ENCODE measurements around the gene GFRA1. TPM values are rescaled to one million over a fixed set of nuclear protein-coding genes. Genes with fewer than 3 reads are reported as not detected.

Gene GFRA1
- total RNA-seq, 1 experiment from 2014 or later = 46.3 TPM

DNA sequence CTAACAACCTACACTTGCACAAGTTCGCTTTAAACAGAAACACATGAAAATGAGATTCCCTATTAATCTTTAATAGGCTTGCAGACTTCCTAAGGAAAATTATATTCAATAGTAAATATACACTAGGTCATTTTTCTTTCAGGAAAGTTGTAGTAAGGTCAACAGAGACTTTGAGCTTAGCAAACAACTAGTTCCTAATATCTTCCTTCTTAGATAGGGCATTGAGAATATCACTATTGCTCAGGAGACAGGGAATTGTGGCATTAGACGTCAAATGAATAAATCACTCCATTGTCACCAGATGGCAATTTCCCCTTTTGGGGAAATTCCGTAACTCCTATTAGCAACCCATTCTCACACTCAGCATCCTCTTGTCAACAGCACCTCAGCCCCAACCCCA, 164.9 kb downstream of the GFRA1 start:
- Histone ChIP-seq H3K4me1 (replicated peaks) (peaks cover 6% of the 10 kb centered on the region), H3K4me3 (no peak overlapping the region), H3K27me3 (replicated peaks) (no peaks in the 10 kb centered on the region), H3K9me3 (replicated peaks) (no peaks in the 10 kb centered on the region), H3K27ac (no peak overlapping the region), H3K36me3 (no peaks in the 10 kb centered on the region)
- DNase-seq (ENCODE audit: low read depth in 1 of 2, low spot score in 2 of 2) = no peak

DNA sequence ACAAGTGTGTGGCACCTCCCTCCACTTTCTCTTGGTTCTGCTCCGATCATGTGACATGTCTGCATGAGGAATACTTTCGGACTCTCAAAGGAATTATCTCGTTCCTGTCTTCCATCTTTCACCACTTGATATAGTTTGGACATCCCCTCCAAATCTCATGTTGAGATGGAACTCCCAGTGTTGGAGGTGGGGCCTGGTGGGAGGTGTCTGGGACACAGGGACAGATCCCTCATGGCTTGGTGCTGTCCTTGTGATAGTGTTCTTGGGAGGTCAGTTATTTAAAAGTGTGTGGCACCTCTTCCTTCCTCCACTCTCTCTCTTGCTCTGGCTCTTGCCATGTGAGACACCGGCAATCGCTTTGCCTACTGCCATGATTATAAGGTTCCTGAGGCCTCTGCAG, 166.4 kb downstream of the GFRA1 start:
- Histone ChIP-seq H3K36me3 (no peaks in the 10 kb centered on the region), H3K9me3 (replicated peaks) (no peaks in the 10 kb centered on the region), H3K27ac (no peak overlapping the region), H3K4me1 (replicated peaks) (no peaks in the 10 kb centered on the region), H3K27me3 (replicated peaks) (no peaks in the 10 kb centered on the region), H3K4me3 (no peak overlapping the region)
- no peak for DNase-seq (ENCODE audit: low read depth in 1 of 2, low spot score in 2 of 2)

GRCh38 chr10:116105264-116105663, 167.7 kb downstream of the GFRA1 start:
- no peak for DNase-seq (ENCODE audit: low read depth in 1 of 2, low spot score in 2 of 2)
- Histone ChIP-seq H3K36me3 (no peaks in the 10 kb centered on the region), H3K27ac (no peak overlapping the region), H3K27me3 (replicated peaks) (no peaks in the 10 kb centered on the region), H3K9me3 (replicated peaks) (no peaks in the 10 kb centered on the region), H3K4me3 (no peak overlapping the region), H3K4me1 (replicated peaks) (no peaks in the 10 kb centered on the region)

DNA sequence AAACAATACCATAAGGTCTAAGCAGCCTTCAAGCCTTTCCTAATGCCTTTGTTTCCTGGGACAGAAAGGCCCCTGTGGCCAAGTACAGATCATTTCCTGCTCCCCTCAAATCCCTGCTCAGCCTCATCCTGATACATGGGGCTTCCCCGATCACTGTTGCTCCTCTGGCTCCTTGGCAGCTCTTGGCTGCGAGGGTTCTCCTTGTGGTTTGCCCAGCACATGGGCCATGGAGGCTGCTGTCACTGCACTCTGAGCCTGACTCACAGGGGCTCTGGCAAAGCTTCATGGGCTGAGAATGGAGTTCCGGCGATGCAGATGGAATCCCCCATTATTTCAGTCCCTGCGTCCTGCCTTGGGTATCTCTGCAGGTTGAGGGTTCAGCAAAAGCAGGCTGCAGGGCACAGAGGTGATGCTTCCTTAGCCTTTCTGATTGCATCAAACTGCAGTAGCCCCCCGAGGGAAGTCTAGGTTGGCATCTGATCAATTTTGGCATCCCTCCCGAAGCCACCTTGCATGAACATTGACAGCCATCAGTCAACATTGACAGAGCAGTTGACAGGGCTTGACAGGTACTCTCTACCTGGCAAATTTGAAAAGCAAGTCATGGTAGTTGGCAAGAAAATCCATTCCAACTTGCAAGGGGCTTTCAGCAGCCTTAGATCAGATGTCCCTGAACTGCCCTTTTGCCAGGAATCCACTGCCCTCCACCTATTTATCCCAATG, 168.6 kb downstream of the GFRA1 start:
- DNase-seq (ENCODE audit: low read depth in 1 of 2, low spot score in 2 of 2) = no peak
- Histone ChIP-seq H3K4me1 (replicated peaks) (peaks cover 3% of the 10 kb centered on the region), H3K27ac (no peak overlapping the region), H3K27me3 (replicated peaks) (no peaks in the 10 kb centered on the region), H3K36me3 (no peaks in the 10 kb centered on the region), H3K9me3 (replicated peaks) (no peaks in the 10 kb centered on the region), H3K4me3 (no peak overlapping the region)

- H3K4me3 ChIP-seq = no peak overlapping the region
- H3K9me3 ChIP-seq (replicated peaks) = no peaks in the 10 kb centered on the region
- no peaks in the 10 kb centered on the region for H3K36me3 ChIP-seq
- H3K27ac ChIP-seq = no peak overlapping the region
- no peak for DNase-seq (ENCODE audit: low read depth in 1 of 2, low spot score in 2 of 2)
- peaks cover 10% of the 10 kb centered on the region for H3K4me1 ChIP-seq (replicated peaks)
- no peaks in the 10 kb centered on the region for H3K27me3 ChIP-seq (replicated peaks)
These were observed 169.3 kb downstream of the GFRA1 start for GRCh38 chr10:116103668-116104067.

- Histone ChIP-seq H3K27me3 (replicated peaks) (no peaks in the 10 kb centered on the region), H3K36me3 (no peaks in the 10 kb centered on the region), H3K27ac (no peak overlapping the region), H3K4me1 (replicated peaks) (peaks cover 27% of the 10 kb centered on the region), H3K9me3 (replicated peaks) (no peaks in the 10 kb centered on the region), H3K4me3 (no peak overlapping the region)
- no peak for DNase-seq (ENCODE audit: low read depth in 1 of 2, low spot score in 2 of 2)
These were observed 171.2 kb downstream of the GFRA1 start for GRCh38 chr10:116101616-116102315.

DNA sequence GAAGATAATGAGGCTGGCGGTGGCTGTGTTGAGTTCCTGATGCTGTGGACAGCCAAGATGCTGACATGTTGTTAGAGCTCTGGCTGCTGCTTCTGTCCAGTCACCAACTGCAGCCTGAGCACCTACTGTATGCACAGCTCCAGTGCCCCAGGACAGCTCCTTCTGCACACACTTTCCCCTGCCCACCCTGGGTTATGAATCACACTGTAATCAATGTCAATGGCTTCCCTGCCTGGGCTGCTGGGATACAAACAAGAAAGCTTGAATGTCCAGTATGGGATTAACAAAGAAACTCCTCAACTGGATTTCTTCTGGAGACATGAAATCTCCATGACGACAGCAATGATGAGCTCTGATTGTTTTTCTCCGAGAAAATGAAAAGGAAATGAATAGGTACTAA, 172.0 kb downstream of the GFRA1 start:
- no peaks in the 10 kb centered on the region for H3K36me3 ChIP-seq
- no peaks in the 10 kb centered on the region for H3K9me3 ChIP-seq (replicated peaks)
- no peak for DNase-seq (ENCODE audit: low read depth in 1 of 2, low spot score in 2 of 2)
- no peaks in the 10 kb centered on the region for H3K27me3 ChIP-seq (replicated peaks)
- peaks cover 34% of the 10 kb centered on the region for H3K4me1 ChIP-seq (replicated peaks)
- no peak overlapping the region for H3K27ac ChIP-seq
- H3K4me3 ChIP-seq = no peak overlapping the region

DNA sequence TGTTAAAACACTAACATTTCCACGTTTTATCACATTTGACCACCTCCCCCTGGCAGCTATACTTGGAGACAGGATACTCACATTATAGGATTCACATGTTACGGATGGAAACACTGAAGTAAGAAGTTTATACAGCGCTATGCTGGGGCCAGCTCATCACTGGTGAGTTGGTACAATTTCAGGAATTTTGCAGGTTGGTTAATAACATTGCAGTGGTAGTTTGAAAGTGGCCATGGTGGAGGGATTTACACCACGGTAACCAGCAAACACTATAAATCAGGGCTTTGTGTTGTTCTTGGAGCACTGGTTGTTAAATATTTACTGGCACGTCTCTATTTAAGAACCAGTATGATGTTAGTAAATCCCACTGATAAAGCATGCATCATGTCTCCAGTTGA, 174.0 kb downstream of the GFRA1 start:
- Histone ChIP-seq H3K36me3 (no peaks in the 10 kb centered on the region), H3K4me3 (no peak overlapping the region), H3K4me1 (replicated peaks) (peaks cover 53% of the 10 kb centered on the region), H3K27me3 (replicated peaks) (no peaks in the 10 kb centered on the region), H3K9me3 (replicated peaks) (no peaks in the 10 kb centered on the region), H3K27ac (no peak overlapping the region)
- DNase-seq (ENCODE audit: low read depth in 1 of 2, low spot score in 2 of 2) = peak in 1 of 2 experiments; percentile 11

DNA sequence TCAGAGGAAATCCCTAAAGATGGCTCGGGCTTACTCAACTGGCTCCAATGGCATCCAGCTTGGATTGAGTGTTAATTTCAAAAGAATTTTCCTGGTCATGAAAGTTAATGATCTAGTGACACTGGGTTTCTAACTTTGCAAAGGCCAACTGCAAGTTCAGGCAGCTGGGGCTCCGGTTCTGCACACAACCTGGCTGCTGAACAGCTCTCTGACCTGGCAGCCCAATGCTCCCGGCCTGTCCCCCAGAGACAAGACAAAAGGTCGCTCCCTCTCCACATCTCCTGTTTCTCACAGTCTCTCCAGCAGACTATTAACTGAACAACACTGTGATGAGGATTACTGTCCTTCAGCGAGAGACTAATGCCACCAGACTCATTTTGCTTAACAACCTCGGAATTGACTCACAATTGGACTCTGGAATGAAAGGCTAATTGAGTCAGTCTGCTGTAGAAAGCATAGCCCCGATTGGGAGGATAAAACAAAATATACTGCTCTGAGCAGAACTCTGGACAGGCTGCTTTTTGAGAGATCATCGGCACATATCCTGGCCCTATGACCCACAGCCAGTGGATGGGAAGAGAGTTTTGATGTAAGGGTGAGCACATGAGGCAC, 174.5 kb downstream of the GFRA1 start:
- DNase-seq (ENCODE audit: low read depth in 1 of 2, low spot score in 2 of 2) = no peak
- no peak overlapping the region for H3K27ac ChIP-seq
- H3K9me3 ChIP-seq (replicated peaks) = no peaks in the 10 kb centered on the region

GRCh38 chr10:116097239-116097784, 175.7 kb downstream of the GFRA1 start:
- H3K27ac ChIP-seq = peak overlapping the region; percentile 74
- no peaks in the 10 kb centered on the region for H3K9me3 ChIP-seq (replicated peaks)
- H3K27me3 ChIP-seq (replicated peaks) = no peaks in the 10 kb centered on the region
- no peaks in the 10 kb centered on the region for H3K36me3 ChIP-seq
- H3K4me1 ChIP-seq (replicated peaks) = peaks cover 63% of the 10 kb centered on the region
- H3K4me3 ChIP-seq = no peak overlapping the region; the same call in 1 of the 2 replicates
- peak; percentile 95 to 97 for DNase-seq (ENCODE audit: low read depth in 1 of 2, low spot score in 2 of 2)

More for the DNA sequence above, 174.5 kb downstream of the GFRA1 start:
- H3K4me3 ChIP-seq = no peak overlapping the region
- H3K36me3 ChIP-seq = no peaks in the 10 kb centered on the region
- H3K27me3 ChIP-seq (replicated peaks) = no peaks in the 10 kb centered on the region
- H3K4me1 ChIP-seq (replicated peaks) = peaks cover 58% of the 10 kb centered on the region

DNA sequence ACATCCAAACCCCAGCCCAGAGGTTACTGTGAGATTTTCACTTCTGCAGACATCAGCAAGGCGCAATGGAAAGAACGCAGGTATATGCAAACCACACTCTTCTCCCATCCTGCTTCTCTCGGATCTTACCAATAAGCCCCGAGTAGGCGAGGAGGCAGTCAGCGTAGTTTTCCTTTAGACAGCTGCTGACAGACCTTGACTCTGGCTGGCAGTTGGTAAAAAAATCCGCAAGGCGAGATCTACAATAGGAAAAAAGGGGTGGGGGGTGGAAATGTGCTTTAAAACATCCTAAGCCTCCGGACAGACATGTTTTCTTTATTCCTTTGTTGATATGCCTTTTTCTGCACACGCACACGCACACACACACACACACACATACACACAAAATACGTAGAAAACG, 176.5 kb downstream of the GFRA1 start:
- peaks cover 70% of the 10 kb centered on the region for H3K4me1 ChIP-seq (replicated peaks)
- peak in 1 of 2 experiments; percentile 58 for DNase-seq (ENCODE audit: low read depth in 1 of 2, low spot score in 2 of 2)
- H3K36me3 ChIP-seq = peaks cover 4% of the 10 kb centered on the region; the same call in 1 of the 2 replicates
- H3K9me3 ChIP-seq (replicated peaks) = no peaks in the 10 kb centered on the region
- H3K27ac ChIP-seq = peak overlapping the region; percentile 74
- peak overlapping the region; percentile 9 for H3K4me3 ChIP-seq
- H3K27me3 ChIP-seq (replicated peaks) = no peaks in the 10 kb centered on the region

DNA sequence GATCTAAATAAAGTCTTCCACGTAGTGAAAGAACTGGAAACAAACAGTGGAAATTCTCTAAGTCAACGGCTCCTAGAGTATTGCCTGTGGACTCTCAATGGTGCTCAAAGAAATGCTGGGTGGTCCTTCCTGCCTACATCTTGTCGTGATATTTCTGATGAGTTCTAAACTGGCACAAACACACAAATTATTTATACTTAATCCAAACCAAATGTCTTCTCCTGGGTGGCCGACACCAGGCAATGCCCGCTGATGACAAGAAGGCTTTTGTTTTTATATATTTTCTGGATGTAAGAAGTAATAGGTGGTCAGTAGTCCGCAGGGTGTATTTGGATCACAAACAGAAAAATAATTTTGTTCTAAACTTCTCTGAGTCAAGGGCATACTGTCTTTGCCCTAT, 178.7 kb downstream of the GFRA1 start:
- Histone ChIP-seq H3K4me3 (no peak overlapping the region), H3K36me3 (peaks cover 4% of the 10 kb centered on the region; the same call in 1 of the 2 replicates), H3K27me3 (replicated peaks) (no peaks in the 10 kb centered on the region), H3K9me3 (replicated peaks) (no peaks in the 10 kb centered on the region), H3K27ac (peak overlapping the region; percentile 85), H3K4me1 (replicated peaks) (peaks cover 73% of the 10 kb centered on the region)
- peak; percentile 82 to 95 for DNase-seq (ENCODE audit: low read depth in 1 of 2, low spot score in 2 of 2)

DNA sequence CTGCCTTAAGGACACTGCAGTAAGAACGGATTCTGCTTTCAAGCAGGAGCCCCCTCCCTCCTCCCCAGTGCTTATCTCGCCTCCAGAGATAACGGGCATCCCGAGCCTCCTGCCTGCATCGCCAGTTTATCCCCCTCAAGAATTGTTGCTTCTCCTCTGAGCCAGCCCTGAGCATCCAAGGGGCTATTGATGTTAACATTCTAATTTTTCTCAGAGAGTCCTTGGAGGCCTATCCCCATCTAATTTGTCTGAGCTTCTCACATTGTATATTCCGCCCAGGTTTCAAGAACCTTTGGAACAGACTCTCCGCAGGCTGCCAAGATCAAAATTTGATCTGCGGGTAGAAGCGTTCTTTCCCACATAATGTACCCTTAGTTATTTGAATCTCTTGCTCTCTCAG, 180.0 kb downstream of the GFRA1 start:
- no peaks in the 10 kb centered on the region for H3K27me3 ChIP-seq (replicated peaks)
- no peak for DNase-seq (ENCODE audit: low read depth in 1 of 2, low spot score in 2 of 2)
- no peaks in the 10 kb centered on the region for H3K9me3 ChIP-seq (replicated peaks)
- peak overlapping the region; percentile 85 for H3K27ac ChIP-seq
- peaks cover 4% of the 10 kb centered on the region; the same call in 1 of the 2 replicates for H3K36me3 ChIP-seq
- H3K4me3 ChIP-seq = no peak overlapping the region
- peaks cover 60% of the 10 kb centered on the region for H3K4me1 ChIP-seq (replicated peaks)

- no peaks in the 10 kb centered on the region for H3K27me3 ChIP-seq (replicated peaks)
- peaks cover 4% of the 10 kb centered on the region; the same call in 1 of the 2 replicates for H3K36me3 ChIP-seq
- peaks cover 31% of the 10 kb centered on the region for H3K4me1 ChIP-seq (replicated peaks)
- no peak overlapping the region for H3K27ac ChIP-seq
- H3K9me3 ChIP-seq (replicated peaks) = no peaks in the 10 kb centered on the region
- H3K4me3 ChIP-seq = no peak overlapping the region
- no peak for DNase-seq (ENCODE audit: low read depth in 1 of 2, low spot score in 2 of 2)
These were observed 184.0 kb downstream of the GFRA1 start for GRCh38 chr10:116088985-116089384.

Measured in SJSA1 (cell line).